SK-N-MC (cell line): ENCODE results near the gene CEP44.
"Not testable (repeated sequence)": the region's sequence is repeated elsewhere in the genome, so short reads cannot be mapped to it uniquely, and the experiment has no call there.

ENCODE experiments used
- DNase-seq: peaks from one replicate; pipeline ENCODE4 v3.0.0-alpha.2; 2011; ENCODE audit warnings: low read depth, low spot score
- H3K27ac ChIP-seq: fragments of 200-600 bp; sonication (generic); 2 replicates; pipeline ENCODE4 v1.5.1; 2016; ENCODE audit warnings: mixed run types
- H3K36me3 ChIP-seq: fragments of 200-600 bp; sonication (generic); 2 replicates; pipeline ENCODE4 v1.6.1; 2017; ENCODE audit warnings: antibody characterized with exemption, low read length, mixed read lengths; ENCODE audit not compliant: insufficient read depth
- H3K4me3 ChIP-seq: fragments of 200-600 bp; sonication (generic); 2 replicates; pipeline ENCODE4 v1.5.1; 2016
- H3K9ac ChIP-seq: fragments of 200-600 bp; sonication (generic); 2 replicates; pipeline ENCODE4 v1.8.0; 2017; ENCODE audit warnings: mixed run types, mixed read lengths; ENCODE audit not compliant: insufficient read length
- H3K9me3 ChIP-seq: fragments of 200-600 bp; sonication (generic); 2 replicates; pipeline ENCODE4 v1.6.1; 2017; ENCODE audit warnings: low read depth, mild to moderate bottlenecking, antibody characterized with exemption, low read length, moderate library complexity, mixed read lengths
- EZH2 ChIP-seq: fragments of 200-600 bp; sonication (generic); IDR thresholded peaks from one replicate; pipeline ENCODE4 v1.6.1; 2017; ENCODE audit warnings: antibody characterized with exemption
- FOXP2 ChIP-seq: optimal IDR thresholded peaks from 2 replicates; pipeline ENCODE3; 2011; ENCODE audit warnings: mild to moderate bottlenecking, moderate library complexity; ENCODE audit not compliant: insufficient read depth; ENCODE audit errors: extremely low read length, control extremely low read depth
- POLR2AphosphoS5 ChIP-seq: IDR thresholded peaks from 2 replicates; pipeline ENCODE4 v1.6.1; 2012; ENCODE audit warnings: mild to moderate bottlenecking, low read depth, low read length, borderline replicate concordance

The CEP44 gene

DNA sequence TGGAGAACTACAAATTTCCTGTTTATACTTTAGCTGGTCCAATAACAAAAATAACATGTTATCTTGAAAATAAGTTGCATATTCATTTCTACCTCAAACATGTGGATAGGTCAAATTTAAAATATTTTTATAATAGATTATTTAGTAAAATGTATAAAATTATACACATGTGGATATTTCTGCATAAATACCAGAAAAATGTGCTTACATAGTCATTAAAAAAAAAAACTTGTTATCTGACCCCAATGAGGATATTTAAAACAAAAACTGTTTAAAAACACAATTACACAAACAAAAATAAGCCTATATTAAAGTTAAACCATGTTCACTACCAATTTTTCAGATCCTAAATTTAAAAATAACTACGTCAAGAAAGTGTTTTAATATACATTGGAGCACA is 28.3 kb upstream of the CEP44 start:
- Histone ChIP-seq H3K4me3 (no peak overlapping the region), H3K27ac (peak overlapping the region; percentile 37; the same call in 1 of the 2 replicates), H3K36me3 (no peaks in the 10 kb centered on the region), H3K9ac (no peak overlapping the region), H3K9me3 (no peaks in the 10 kb centered on the region)
- no peak for DNase-seq
- TF ChIP-seq EZH2, result no peak
- no peak for TF ChIP-seq POLR2AphosphoS5
- TF ChIP-seq FOXP2, result no peak

GRCh38 chr4:174255786-174256185 is 27.9 kb upstream of the CEP44 start:
- DNase-seq, result no peak

GRCh38 chr4:174256277-174256713 is 27.4 kb upstream of the CEP44 start:
- H3K9me3 ChIP-seq, result no peaks in the 10 kb centered on the region
- DNase-seq, result no peak
- H3K36me3 ChIP-seq, result no peaks in the 10 kb centered on the region
- H3K9ac ChIP-seq, result no peak overlapping the region
- H3K4me3 ChIP-seq, result no peak overlapping the region; the same call in 1 of the 2 replicates
- no peak for TF ChIP-seq POLR2AphosphoS5
- TF ChIP-seq FOXP2, result no peak
- TF ChIP-seq EZH2, result no peak
- H3K27ac ChIP-seq, result peak overlapping the region; percentile 4; the same call in 1 of the 2 replicates

More at GRCh38 chr4:174255786-174256185, 27.9 kb upstream of the CEP44 start:
- Histone ChIP-seq H3K27ac (peak overlapping the region; percentile 37; the same call in 1 of the 2 replicates), H3K4me3 (no peak overlapping the region), H3K9ac (no peak overlapping the region), H3K9me3 (no peaks in the 10 kb centered on the region), H3K36me3 (no peaks in the 10 kb centered on the region)
- TF ChIP-seq FOXP2 (no peak), POLR2AphosphoS5 (no peak)

DNA sequence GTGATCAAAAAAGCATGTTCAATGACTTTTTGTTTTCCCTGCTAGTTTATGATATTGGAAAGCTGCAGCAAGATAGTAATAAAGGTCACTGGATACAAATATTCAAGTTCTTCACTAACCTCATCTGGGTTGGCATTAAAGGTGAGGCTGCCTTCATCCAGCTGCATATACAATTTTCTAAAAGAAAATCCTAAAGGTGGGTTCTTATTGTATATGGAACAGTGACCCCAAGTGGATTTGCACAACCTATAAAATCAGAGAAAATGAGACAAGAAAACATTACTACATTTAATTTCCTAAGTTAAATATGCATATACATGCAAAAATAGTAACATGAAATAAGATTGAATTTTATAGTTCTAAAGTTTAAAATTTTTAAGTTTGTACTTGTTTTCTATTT is 24.1 kb upstream of the CEP44 start:
- Histone ChIP-seq H3K27ac (no peak overlapping the region), H3K9me3 (no peaks in the 10 kb centered on the region), H3K4me3 (no peak overlapping the region), H3K36me3 (no peaks in the 10 kb centered on the region), H3K9ac (no peak overlapping the region)
- TF ChIP-seq EZH2, result no peak
- TF ChIP-seq FOXP2, result no peak
- TF ChIP-seq POLR2AphosphoS5, result no peak
- no peak for DNase-seq

DNA sequence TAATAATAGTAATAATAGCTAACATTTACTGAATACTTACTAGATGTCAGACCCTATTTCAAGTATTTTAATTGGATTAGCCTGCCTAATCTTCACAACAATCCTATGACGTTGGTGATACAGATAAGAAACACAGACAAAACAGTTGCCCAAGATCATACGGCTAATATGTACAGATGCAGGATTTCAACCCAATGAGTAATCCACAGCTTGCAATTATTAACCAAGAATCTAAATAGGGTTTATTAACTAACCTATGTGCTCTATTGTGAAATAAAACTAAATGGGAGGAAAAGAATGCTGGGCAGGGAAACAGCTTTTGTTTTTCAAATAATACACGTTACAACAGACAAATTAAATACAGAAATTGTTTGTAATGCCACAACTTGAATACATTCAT is 23.6 kb upstream of the CEP44 start:
- no peak for DNase-seq
- Histone ChIP-seq H3K4me3 (no peak overlapping the region), H3K27ac (0 out of 2 replicates have a peak overlapping the region, but pooled peaks have one; percentile 2), H3K9me3 (no peaks in the 10 kb centered on the region), H3K9ac (no peak overlapping the region), H3K36me3 (no peaks in the 10 kb centered on the region)
- TF ChIP-seq POLR2AphosphoS5 (no peak), EZH2 (no peak), FOXP2 (no peak)

DNA sequence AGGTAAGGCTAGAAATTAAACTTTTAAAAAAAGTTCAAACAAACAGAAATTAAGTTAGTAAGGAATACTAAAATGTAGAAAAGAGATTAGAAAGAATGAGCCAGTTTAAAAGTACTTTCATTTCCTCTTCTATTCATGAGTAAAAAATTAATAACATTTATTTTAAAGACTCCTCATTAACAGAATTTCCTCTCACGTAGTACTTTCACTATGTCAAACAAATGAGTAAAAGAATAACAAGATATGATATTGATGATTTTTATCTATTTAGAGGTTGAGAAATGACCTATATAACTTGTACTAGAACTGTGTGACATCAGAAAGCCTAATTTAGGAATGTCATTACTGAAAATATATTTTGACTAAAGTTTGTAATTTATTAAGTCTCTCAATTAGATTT is 22.3 kb upstream of the CEP44 start:
- not testable (repeated sequence) for H3K9me3 ChIP-seq, H3K36me3 ChIP-seq, H3K9ac ChIP-seq, H3K27ac ChIP-seq, H3K4me3 ChIP-seq, DNase-seq

DNA sequence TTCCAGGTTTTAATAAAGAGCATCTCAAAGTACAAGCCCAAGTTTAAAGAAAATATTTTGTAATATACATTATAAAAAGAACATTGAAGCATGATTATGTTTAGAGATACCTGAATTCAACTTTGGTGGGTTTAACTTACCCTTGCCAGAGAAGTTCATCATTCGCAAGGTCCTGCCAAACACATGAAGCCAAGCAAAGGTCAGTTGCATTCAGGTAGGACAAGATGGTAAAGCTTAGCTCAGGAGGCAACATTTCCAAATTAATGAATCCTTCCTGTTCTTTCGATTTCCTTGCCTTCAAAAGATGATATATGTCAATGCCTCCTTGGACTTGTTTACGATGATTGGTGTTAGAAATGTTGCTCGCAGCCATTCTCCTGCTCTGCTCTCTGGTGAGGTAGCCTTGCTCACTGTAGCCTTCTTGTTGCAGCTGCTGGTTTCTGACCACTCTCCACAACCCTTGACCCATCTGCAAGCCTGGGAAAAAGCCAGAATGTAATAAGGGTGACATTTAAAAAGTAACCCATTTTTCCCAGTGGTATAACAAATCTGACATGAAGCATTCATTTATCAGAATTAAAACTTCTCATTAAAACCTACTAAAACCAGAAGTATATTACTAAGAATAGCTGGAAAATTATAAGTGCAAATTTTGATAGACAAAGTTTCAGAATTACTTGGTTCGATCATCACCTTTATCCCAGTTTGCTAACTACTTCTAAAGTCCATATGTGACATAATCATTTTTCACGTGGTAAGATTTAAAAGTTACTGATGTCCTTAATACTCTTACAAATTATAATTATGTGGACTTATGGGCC is 20.9 kb upstream of the CEP44 start:
- no peaks in the 10 kb centered on the region for H3K36me3 ChIP-seq
- H3K9me3 ChIP-seq, result no peaks in the 10 kb centered on the region
- no peak overlapping the region for H3K9ac ChIP-seq
- no peak for TF ChIP-seq FOXP2
- no peak for TF ChIP-seq EZH2
- no peak for TF ChIP-seq POLR2AphosphoS5
- no peak overlapping the region for H3K27ac ChIP-seq
- no peak overlapping the region for H3K4me3 ChIP-seq
- DNase-seq, result no peak

GRCh38 chr4:174263445-174263736 is 20.3 kb upstream of the CEP44 start:
- Histone ChIP-seq H3K9me3 (no peaks in the 10 kb centered on the region), H3K4me3 (no peak overlapping the region), H3K36me3 (no peaks in the 10 kb centered on the region), H3K27ac (no peak overlapping the region), H3K9ac (no peak overlapping the region)
- TF ChIP-seq POLR2AphosphoS5 (no peak), EZH2 (no peak), FOXP2 (no peak)
- no peak for DNase-seq

- H3K4me3 ChIP-seq, result no peak overlapping the region
- DNase-seq, result no peak
- TF ChIP-seq POLR2AphosphoS5 (no peak), FOXP2 (no peak), EZH2 (no peak)
- H3K9ac ChIP-seq, result no peak overlapping the region
- no peak overlapping the region for H3K27ac ChIP-seq
- H3K9me3 ChIP-seq, result no peaks in the 10 kb centered on the region
- no peaks in the 10 kb centered on the region for H3K36me3 ChIP-seq
Measured at GRCh38 chr4:174265916-174266315, 17.8 kb upstream of the CEP44 start.
